Measurements from ENCODE around the gene TNFSF18. TPM values are rescaled to one million over a fixed set of nuclear protein-coding genes. Genes with fewer than 3 reads are reported as not detected.

Gene TNFSF18
- total RNA-seq, 1 donor from 2014 or later = not detected

DNA sequence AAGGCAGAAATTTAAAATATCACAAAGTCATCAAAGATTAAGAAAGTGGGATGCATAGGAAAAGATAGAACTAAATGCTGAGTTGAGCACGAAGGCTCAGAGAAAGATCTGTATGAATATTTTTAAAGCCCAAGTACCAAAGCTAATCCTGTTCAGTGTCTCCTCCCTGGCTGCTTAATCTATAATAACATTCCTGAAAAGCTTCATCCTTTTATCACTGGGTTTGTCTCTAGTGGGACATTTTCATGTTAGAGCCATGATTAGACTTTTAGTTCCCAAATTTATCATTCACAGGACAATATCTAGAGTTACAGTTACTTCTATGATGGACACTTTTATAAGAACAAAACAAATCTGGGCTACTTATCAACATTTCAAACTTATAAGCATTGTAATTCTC lies 38.6 kb downstream of the TNFSF18 start:
- DNase-seq (ENCODE audit: low spot score, unreplicated experiment) = no peak
- peaks cover 13% of the 10 kb centered on the region for H3K9me3 Mint-ChIP-seq (ENCODE audit: low read depth)
- no peak overlapping the region for H3K27ac Mint-ChIP-seq
- H3K36me3 Mint-ChIP-seq (ENCODE audit: insufficient read depth) = peaks cover 2% of the 10 kb centered on the region
- TF ChIP-seq, protein P1, sequence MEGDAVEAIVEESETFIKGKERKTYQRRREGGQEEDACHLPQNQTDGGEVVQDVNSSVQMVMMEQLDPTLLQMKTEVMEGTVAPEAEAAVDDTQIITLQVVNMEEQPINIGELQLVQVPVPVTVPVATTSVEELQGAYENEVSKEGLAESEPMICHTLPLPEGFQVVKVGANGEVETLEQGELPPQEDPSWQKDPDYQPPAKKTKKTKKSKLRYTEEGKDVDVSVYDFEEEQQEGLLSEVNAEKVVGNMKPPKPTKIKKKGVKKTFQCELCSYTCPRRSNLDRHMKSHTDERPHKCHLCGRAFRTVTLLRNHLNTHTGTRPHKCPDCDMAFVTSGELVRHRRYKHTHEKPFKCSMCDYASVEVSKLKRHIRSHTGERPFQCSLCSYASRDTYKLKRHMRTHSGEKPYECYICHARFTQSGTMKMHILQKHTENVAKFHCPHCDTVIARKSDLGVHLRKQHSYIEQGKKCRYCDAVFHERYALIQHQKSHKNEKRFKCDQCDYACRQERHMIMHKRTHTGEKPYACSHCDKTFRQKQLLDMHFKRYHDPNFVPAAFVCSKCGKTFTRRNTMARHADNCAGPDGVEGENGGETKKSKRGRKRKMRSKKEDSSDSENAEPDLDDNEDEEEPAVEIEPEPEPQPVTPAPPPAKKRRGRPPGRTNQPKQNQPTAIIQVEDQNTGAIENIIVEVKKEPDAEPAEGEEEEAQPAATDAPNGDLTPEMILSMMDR (IDR thresholded peaks at IDR 0.05; ENCODE audit: unreplicated experiment) = no peak
- H3K4me1 Mint-ChIP-seq (ENCODE audit: low read depth) = peaks cover 1% of the 10 kb centered on the region
- no peaks in the 10 kb centered on the region for H3K27me3 Mint-ChIP-seq
- no peak overlapping the region for H3K4me3 Mint-ChIP-seq (ENCODE audit: low read depth)

DNA sequence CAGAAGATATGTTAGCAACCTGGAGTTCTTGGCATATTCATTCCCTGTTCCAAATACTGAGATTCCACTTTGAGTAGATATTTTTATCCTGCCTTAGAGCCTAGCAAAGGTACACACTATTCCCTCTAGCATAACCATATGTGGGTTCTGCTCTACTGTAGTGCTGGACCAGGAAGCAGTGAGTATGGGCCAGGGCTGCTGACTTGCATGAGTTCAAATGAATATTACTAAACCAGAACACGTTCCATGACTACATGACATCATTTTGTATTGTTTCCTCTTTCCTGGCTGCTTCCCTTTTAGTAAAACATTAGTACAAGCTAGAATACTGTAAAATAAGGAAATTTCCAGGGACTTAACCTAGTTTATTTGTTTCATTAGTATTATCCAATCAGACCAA lies 41.1 kb downstream of the TNFSF18 start:
- TF ChIP-seq, protein P1 (IDR thresholded peaks at IDR 0.05; ENCODE audit: unreplicated experiment) = no peak
- Mint-ChIP-seq H3K4me1 (ENCODE audit: low read depth) (peaks cover 4% of the 10 kb centered on the region), H3K27ac (no peak overlapping the region)

DNA sequence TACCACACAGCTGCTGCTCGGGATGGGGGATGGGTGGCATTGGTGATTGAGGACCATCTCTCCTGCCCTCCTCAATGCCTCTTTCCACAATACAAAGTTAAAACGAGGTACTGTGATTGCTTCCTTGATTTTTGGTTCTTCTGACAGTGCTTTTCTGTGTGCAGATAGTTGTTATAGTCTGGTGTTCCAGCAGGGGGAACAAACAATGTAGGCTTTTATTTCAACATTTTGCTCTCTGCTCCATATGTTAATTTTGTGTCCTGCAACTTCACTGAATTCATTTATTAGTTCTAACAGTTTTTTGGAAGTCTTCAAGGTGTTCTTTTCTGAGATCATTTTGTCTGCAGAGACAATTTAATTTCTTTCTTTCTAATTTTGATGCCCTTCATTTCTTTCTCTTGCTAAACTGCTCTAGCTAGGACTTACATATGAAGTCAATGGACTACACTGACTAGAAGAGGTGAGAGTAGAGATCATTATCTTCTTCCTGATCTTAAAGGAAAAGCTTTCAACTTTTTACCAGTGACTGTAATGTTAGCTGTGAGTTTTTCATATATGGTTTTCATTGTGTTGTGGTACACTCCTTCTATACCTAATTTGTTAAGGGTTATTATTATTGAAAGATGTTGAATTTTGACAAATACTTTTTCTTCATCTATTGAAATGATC lies 45.4 kb downstream of the TNFSF18 start:
- Mint-ChIP-seq H3K27me3 (no peaks in the 10 kb centered on the region), H3K36me3 (ENCODE audit: insufficient read depth) (peaks cover 4% of the 10 kb centered on the region), H3K4me1 (ENCODE audit: low read depth) (peaks cover 4% of the 10 kb centered on the region), H3K27ac (no peak overlapping the region), H3K9me3 (ENCODE audit: low read depth) (peaks cover 43% of the 10 kb centered on the region), H3K4me3 (ENCODE audit: low read depth) (no peak overlapping the region)
- TF ChIP-seq, protein P1 (IDR thresholded peaks at IDR 0.05; ENCODE audit: unreplicated experiment) = no peak
- DNase-seq (ENCODE audit: low spot score, unreplicated experiment) = no peak

More for the DNA sequence above, 41.1 kb downstream of the TNFSF18 start:
- H3K9me3 Mint-ChIP-seq (ENCODE audit: low read depth) = peaks cover 22% of the 10 kb centered on the region
- DNase-seq (ENCODE audit: low spot score, unreplicated experiment) = no peak
- H3K4me3 Mint-ChIP-seq (ENCODE audit: low read depth) = no peak overlapping the region
- H3K36me3 Mint-ChIP-seq (ENCODE audit: insufficient read depth) = peaks cover 2% of the 10 kb centered on the region
- no peaks in the 10 kb centered on the region for H3K27me3 Mint-ChIP-seq

DNA sequence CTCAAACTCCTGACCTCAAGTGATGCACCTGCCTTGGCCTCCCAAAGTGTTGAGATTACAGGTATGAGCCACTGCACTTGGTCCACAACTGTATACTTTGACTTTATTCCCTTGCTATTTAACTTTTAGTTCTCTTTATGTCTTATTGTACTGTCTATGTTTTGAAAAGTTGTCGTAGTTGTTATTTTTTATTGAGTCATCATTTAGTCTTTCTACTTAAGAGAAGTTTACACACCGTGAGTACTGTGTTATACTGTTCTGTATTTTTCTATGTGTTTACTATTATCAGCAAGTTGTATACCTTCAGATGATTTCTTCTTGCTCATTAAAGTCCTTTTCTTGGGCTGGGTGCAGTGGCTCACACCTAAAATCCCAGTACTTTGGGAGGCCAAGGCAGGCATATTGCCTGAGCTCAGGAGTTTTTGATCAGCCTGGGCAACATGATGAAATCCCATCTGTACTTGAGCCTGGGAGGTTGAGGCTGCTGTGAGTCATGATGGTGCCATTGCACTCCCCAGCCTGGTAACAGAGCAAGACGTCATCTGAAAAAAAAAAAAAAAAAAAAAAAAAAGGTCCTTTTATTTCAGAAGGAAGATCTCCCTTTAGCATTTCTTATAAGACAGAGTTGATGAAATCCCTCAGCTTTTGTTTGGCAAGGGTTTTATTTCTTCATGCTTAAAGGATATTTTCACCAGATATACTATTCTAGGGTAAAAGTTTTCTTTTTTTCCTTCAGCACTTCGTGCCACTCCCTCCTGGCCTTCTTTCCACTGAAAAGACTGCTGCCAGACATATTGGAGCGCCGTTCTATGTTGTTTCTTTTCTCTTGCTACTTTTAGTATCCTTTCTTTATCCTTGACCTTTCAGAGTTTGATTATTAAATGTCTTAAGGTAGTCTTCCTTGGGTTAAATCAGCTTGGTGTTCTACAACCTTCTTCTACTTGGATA lies 47.6 kb downstream of the TNFSF18 start:
- Mint-ChIP-seq H3K4me1 (ENCODE audit: low read depth) (peaks cover 2% of the 10 kb centered on the region), H3K27me3 (no peaks in the 10 kb centered on the region), H3K4me3 (ENCODE audit: low read depth) (no peak overlapping the region), H3K9me3 (ENCODE audit: low read depth) (peaks cover 46% of the 10 kb centered on the region), H3K36me3 (ENCODE audit: insufficient read depth) (peaks cover 5% of the 10 kb centered on the region), H3K27ac (no peak overlapping the region)
- TF ChIP-seq, protein P1 (IDR thresholded peaks at IDR 0.05; ENCODE audit: unreplicated experiment) = no peak
- no peak for DNase-seq (ENCODE audit: low spot score, unreplicated experiment)

DNA sequence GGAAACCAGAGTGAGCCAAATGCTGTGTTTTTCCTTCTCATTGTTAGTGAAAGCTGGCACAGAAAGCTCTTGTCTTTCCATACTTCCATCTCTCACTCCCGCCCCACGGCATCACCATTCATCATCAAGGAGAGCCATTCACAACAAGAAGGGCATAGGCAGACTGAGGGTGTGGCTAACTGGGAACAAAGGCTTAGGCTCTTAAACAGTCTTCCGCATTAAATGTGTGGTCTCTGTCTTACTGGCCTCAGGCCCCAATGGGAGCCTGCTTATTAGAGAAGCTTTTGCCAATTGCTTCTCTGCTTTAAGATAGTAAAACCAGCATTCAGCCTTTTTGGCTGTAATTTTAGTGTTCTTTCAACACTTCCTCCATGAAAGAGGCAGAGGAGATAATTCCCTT lies 51.4 kb downstream of the TNFSF18 start:
- Mint-ChIP-seq H3K4me1 (ENCODE audit: low read depth) (no peaks in the 10 kb centered on the region), H3K27ac (no peak overlapping the region), H3K27me3 (no peaks in the 10 kb centered on the region), H3K4me3 (ENCODE audit: low read depth) (no peak overlapping the region), H3K9me3 (ENCODE audit: low read depth) (peaks cover 49% of the 10 kb centered on the region), H3K36me3 (ENCODE audit: insufficient read depth) (peaks cover 5% of the 10 kb centered on the region)
- TF ChIP-seq, protein P1 (IDR thresholded peaks at IDR 0.05; ENCODE audit: unreplicated experiment) = no peak
- DNase-seq (ENCODE audit: low spot score, unreplicated experiment) = no peak

Data from progenitor cell of endocrine pancreas (in vitro differentiated cells).